Cardiac muscle cell (in vitro differentiated cells and primary cell): ENCODE measurements around the gene CEP41. TPM values are rescaled to one million over a fixed set of nuclear protein-coding genes. Genes with fewer than 3 reads are reported as not detected.

Experiments
- DNase-seq, 2 donors: peaks; one replicate each; pipeline versions ENCODE4 v3.0.0 to v3.0.0-alpha.2; 2010 to 2017; ENCODE audit warnings: low read depth in 1 of 2, low spot score in 1 of 2
- H3K27ac ChIP-seq: fragments of 200-600 bp; sonication (generic); 2 replicates; pipeline ENCODE4 v1.5.1; 2016
- H3K27me3 ChIP-seq: fragments of 200-600 bp; sonication (generic); 2 replicates; pipeline ENCODE4 v1.6.0; 2016; ENCODE audit warnings: control low read depth
- H3K36me3 ChIP-seq: fragments of 200-600 bp; sonication (generic); 2 replicates; pipeline ENCODE4 v1.5.1; 2016; ENCODE audit warnings: control low read depth
- H3K4me1 ChIP-seq: fragments of 200-600 bp; sonication (generic); 2 replicates; pipeline ENCODE4 v1.8.1; 2017; ENCODE audit warnings: low read depth, mild to moderate bottlenecking, mixed run types
- H3K4me3 ChIP-seq: fragments of 200-600 bp; sonication (generic); 2 replicates; pipeline ENCODE4 v1.5.1; 2016; ENCODE audit warnings: mild to moderate bottlenecking
- H3K9me3 ChIP-seq: fragments of 200-600 bp; sonication (generic); 2 replicates; pipeline ENCODE4 v1.5.1; 2017; ENCODE audit warnings: low read depth, mild to moderate bottlenecking, control low read depth
- polyA plus RNA-seq: library from polyadenylated mRNA; unstranded; fragments of >200 nt; fragmentation: Nextera tagmentation; extraction: Ambion mirVana; gene quantifications from 2 replicates; pipeline ENCODE4 v1.2.1, GENCODE V29; 2016
- total RNA-seq: library from RNA; depleted of rRNA; stranded (reverse); fragments of >200 nt; gene quantifications from 2 replicates; pipeline ENCODE4 v1.2.3, GENCODE V29; 2016
- TF ChIP-seq, protein P1 (sequence below): IDR thresholded peaks from 2 replicates; pipeline ENCODE4 v1.5.1; 2012; ENCODE audit warnings: low read depth, mild to moderate bottlenecking, low read length

The CEP41 gene
- total and polyA plus RNA-seq, 2 experiments from 2014 or later, result 8.0 to 27.4 TPM

DNA sequence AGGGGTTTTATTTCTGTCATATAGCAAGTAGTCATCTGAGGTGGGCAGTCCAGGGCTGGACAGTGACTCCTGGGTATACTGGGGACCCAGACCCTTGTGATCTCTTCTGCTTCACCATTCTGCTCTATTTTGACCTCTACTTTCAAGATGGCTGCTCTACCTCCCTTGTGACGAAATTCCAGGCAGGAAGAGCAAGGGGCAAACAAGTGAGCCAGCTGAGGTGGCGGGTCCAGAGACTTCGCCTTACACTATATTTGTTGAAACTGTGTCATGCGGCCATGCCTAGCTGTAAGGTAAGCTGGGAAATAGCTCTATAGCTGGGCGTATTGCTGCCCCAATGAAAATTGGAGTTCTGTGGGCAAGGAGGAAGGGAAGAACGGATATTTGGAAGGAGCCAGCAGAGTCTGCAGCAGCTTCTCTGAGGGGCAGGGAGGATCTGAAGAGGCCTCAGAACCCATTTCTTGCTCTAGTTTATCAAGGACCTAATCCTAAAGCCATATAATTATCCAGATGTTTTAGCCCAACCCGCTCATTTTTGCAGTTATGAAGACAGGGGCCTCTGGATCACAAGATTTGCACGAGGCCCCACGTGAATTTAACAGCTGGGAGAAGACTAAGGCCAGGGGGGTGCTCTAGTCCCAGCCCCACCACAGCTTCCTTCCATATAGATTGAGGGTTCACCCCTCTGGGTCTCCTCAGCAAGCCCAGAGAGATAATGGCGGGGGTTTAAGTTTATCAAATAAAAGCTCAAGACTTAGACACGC is 68.2 kb downstream of the CEP41 start:
- no peaks in the 10 kb centered on the region for H3K9me3 ChIP-seq
- H3K4me3 ChIP-seq, result no peak overlapping the region
- H3K36me3 ChIP-seq, result no peaks in the 10 kb centered on the region
- peak overlapping the region; percentile 99 for H3K27ac ChIP-seq
- TF ChIP-seq, protein P1, sequence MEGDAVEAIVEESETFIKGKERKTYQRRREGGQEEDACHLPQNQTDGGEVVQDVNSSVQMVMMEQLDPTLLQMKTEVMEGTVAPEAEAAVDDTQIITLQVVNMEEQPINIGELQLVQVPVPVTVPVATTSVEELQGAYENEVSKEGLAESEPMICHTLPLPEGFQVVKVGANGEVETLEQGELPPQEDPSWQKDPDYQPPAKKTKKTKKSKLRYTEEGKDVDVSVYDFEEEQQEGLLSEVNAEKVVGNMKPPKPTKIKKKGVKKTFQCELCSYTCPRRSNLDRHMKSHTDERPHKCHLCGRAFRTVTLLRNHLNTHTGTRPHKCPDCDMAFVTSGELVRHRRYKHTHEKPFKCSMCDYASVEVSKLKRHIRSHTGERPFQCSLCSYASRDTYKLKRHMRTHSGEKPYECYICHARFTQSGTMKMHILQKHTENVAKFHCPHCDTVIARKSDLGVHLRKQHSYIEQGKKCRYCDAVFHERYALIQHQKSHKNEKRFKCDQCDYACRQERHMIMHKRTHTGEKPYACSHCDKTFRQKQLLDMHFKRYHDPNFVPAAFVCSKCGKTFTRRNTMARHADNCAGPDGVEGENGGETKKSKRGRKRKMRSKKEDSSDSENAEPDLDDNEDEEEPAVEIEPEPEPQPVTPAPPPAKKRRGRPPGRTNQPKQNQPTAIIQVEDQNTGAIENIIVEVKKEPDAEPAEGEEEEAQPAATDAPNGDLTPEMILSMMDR, result no peak
- DNase-seq, result no peak
- no peaks in the 10 kb centered on the region for H3K27me3 ChIP-seq
- H3K4me1 ChIP-seq, result peaks cover 31% of the 10 kb centered on the region

GRCh38 chr7:130371046-130371445 is 69.8 kb downstream of the CEP41 start:
- Histone ChIP-seq H3K27me3 (no peaks in the 10 kb centered on the region), H3K27ac (no peak overlapping the region), H3K4me1 (peaks cover 31% of the 10 kb centered on the region), H3K36me3 (no peaks in the 10 kb centered on the region), H3K4me3 (no peak overlapping the region), H3K9me3 (no peaks in the 10 kb centered on the region)
- DNase-seq, result peak in 1 of 2 donors; percentile 74
- TF ChIP-seq, protein P1, result no peak

- H3K4me3 ChIP-seq, result no peak overlapping the region
- no peaks in the 10 kb centered on the region for H3K36me3 ChIP-seq
- H3K27me3 ChIP-seq, result no peaks in the 10 kb centered on the region
- peaks cover 36% of the 10 kb centered on the region for H3K4me1 ChIP-seq
- H3K27ac ChIP-seq, result peak overlapping the region; percentile 72
- TF ChIP-seq, protein P1, result no peak
- H3K9me3 ChIP-seq, result no peaks in the 10 kb centered on the region
- DNase-seq, result no peak
Measured at GRCh38 chr7:130369831-130370550, 70.8 kb downstream of the CEP41 start.

- H3K4me1 ChIP-seq, result peaks cover 41% of the 10 kb centered on the region
- H3K9me3 ChIP-seq, result no peaks in the 10 kb centered on the region
- no peaks in the 10 kb centered on the region for H3K27me3 ChIP-seq
- peak overlapping the region; percentile 72 for H3K27ac ChIP-seq
- DNase-seq, result peak; percentile 25 to 97
- no peak overlapping the region for H3K4me3 ChIP-seq
- no peaks in the 10 kb centered on the region for H3K36me3 ChIP-seq
- TF ChIP-seq, protein P1, result no peak
Measured at GRCh38 chr7:130369110-130369711, 71.6 kb downstream of the CEP41 start.

GRCh38 chr7:130367836-130368746 is 72.7 kb downstream of the CEP41 start:
- Histone ChIP-seq H3K27me3 (no peaks in the 10 kb centered on the region), H3K9me3 (no peaks in the 10 kb centered on the region), H3K36me3 (no peaks in the 10 kb centered on the region), H3K4me1 (peaks cover 30% of the 10 kb centered on the region), H3K27ac (no peak overlapping the region), H3K4me3 (no peak overlapping the region)
- TF ChIP-seq, protein P1, result no peak
- no peak for DNase-seq
